K562 (cell line): ENCODE results near the gene SYNGR1. TPM values are rescaled to one million over a fixed set of nuclear protein-coding genes. Genes with fewer than 3 reads are reported as not detected.

ENCODE experiments used
- ATAC-seq: fragments of 200-7000 bp; cut with Tn5 transposase; 3 replicates; pipeline ENCODE4 v1.9.1; 2020; ENCODE audit warnings: moderate library complexity
- BruUV-seq: library from RNA; stranded (reverse); fragments of 400-500 nt; replicated peaks from 2 replicates; lab custom pipeline; 2021; lab: Mats Ljungman, UMichigan
- CTCF ChIA-PET: fragments of 300-600 bp; formaldehyde crosslinking; extraction: SDS; loops from one replicate; lab custom pipeline; 2021; ENCODE audit warnings: low intra/inter-chr PET ratio; lab: Yijun Ruan, JAX
- POLR2A ChIA-PET: fragments of 300-600, 350-650 bp; sonication (Branson Sonifier 250); formaldehyde crosslinking; extraction: SDS; loops from one replicate; lab custom pipeline; 2021; ENCODE audit warnings: antibody characterized with exemption, inconsistent platforms; lab: Yijun Ruan, JAX
- DNase-seq, 4 experiments: peaks; one replicate each; pipeline versions ENCODE4 v3.0.0 to v3.0.0-alpha.2; 2011 to 2018; ENCODE audit warnings: low spot score in 3 of 4, mixed read lengths in 3 of 4; ENCODE audit errors: extremely low read depth in 1 of 4
- FAIRE-seq: peaks from 2 replicates; lab custom pipeline; 2011; peaks lifted over from hg19 to GRCh38; lab: Jason Lieb, UNC
- H2AFZ ChIP-seq: 2 replicates; pipeline ENCODE4 v1.6.0; 2011; ENCODE audit warnings: low read depth, low read length, control low read depth, inconsistent platforms
- H3K27ac ChIP-seq: fragments of 200-600 bp; 3 replicates; pipeline ENCODE4 v1.8.0; 2011; ENCODE audit warnings: low read depth, mild to moderate bottlenecking, control low read depth, inconsistent platforms, low read length, moderate library complexity, mixed read lengths; ENCODE audit errors: extremely low read depth
- H3K27me3 ChIP-seq, 2 experiments: fragments of 300-600 bp in 1 of 2; 2 replicates in 1 of 2; 3 replicates in 1 of 2; pipeline versions ENCODE4 v1.6.0 to v1.8.0; 2011; ENCODE audit warnings: inconsistent platforms in 2 of 2, low read length in 2 of 2, mild to moderate bottlenecking in 1 of 2, mixed read lengths in 1 of 2, moderate library complexity in 1 of 2; ENCODE audit not compliant: control insufficient read depth in 2 of 2, insufficient read depth in 2 of 2
- H3K36me3 ChIP-seq: fragments of 300-600 bp; 3 replicates; pipeline ENCODE4 v1.8.0; 2011; ENCODE audit warnings: mild to moderate bottlenecking, low read length, inconsistent platforms; ENCODE audit not compliant: control insufficient read depth, insufficient read depth
- H3K4me1 ChIP-seq, 2 experiments: fragments of 200-600 bp in 1 of 2; replicated peaks in 1 of 2; 2 replicates in 1 of 2; 3 replicates in 1 of 2; pipeline versions ENCODE4 v1.5.1 to v1.8.0; 2011; ENCODE audit warnings: inconsistent platforms in 2 of 2, low read length in 2 of 2, mild to moderate bottlenecking in 1 of 2, mixed read lengths in 1 of 2, moderate library complexity in 1 of 2; ENCODE audit not compliant: control insufficient read depth in 2 of 2, insufficient read depth in 2 of 2
- H3K4me2 ChIP-seq: 2 replicates; pipeline ENCODE4 v1.6.1; 2011; ENCODE audit warnings: low read length, control low read depth, inconsistent platforms, mixed read lengths; ENCODE audit not compliant: insufficient read depth
- H3K4me3 ChIP-seq: fragments of 200-600 bp; sonication (generic), shearing (Covaris generic); 2 replicates; pipeline ENCODE4 v1.5.1; 2016; ENCODE audit warnings: control low read depth, inconsistent platforms
- H3K79me2 ChIP-seq: fragments of 200-600 bp; 3 replicates; pipeline ENCODE4 v1.8.0; 2011; ENCODE audit warnings: low read length, inconsistent platforms; ENCODE audit not compliant: control insufficient read depth, insufficient read depth
- H3K9ac ChIP-seq, 2 experiments: 2 replicates each; pipeline versions ENCODE4 v1.6.0 to v1.6.1; 2011; ENCODE audit warnings: low read depth in 2 of 2, low read length in 2 of 2, control low read depth in 1 of 2, inconsistent platforms in 1 of 2, mild to moderate bottlenecking in 1 of 2, mixed read lengths in 1 of 2; ENCODE audit not compliant: insufficient read depth in 1 of 2
- H3K9me1 ChIP-seq: one replicate; pipeline ENCODE4 v1.6.0; 2011; ENCODE audit warnings: inconsistent platforms, mild to moderate bottlenecking, low read length, moderate library complexity; ENCODE audit not compliant: control insufficient read depth, insufficient read depth
- H3K9me3 ChIP-seq: replicated peaks from 2 replicates; pipeline ENCODE4 v1.5.1; 2011; ENCODE audit warnings: low read depth, low read length, inconsistent platforms; ENCODE audit not compliant: control insufficient read depth, insufficient read depth
- H4K20me1 ChIP-seq: replicated peaks from 2 replicates; pipeline ENCODE4 v1.6.1; 2011; ENCODE audit warnings: low read length, inconsistent platforms, mixed read lengths; ENCODE audit not compliant: control insufficient read depth, insufficient read depth
- AFF4 ChIP-seq: sonication (generic); formaldehyde crosslinking; IDR thresholded peaks from 2 replicates; pipeline ENCODE4 v1.8.0; 2023; ENCODE audit warnings: mild to moderate bottlenecking, missing genetic modification reagents
- ARID1B ChIP-seq: fragments of 450-650 bp; IDR thresholded peaks from 2 replicates; pipeline ENCODE4 v1.6.1; 2016; ENCODE audit warnings: antibody characterized with exemption, mild to moderate bottlenecking, inconsistent platforms
- FOXM1 ChIP-seq, 2 experiments: fragments of 450-650 bp in 1 of 2; sonication (generic) in 1 of 2; formaldehyde crosslinking in 1 of 2; IDR thresholded peaks; 2 replicates each; pipeline versions ENCODE4 v1.6.1 to v1.9.0; 2017 to 2022; ENCODE audit warnings: low read depth in 2 of 2, mild to moderate bottlenecking in 2 of 2, missing genetic modification reagents in 1 of 2, moderate library complexity in 1 of 2
- POLR2A ChIP-seq: fragments of 450-650 bp; conservative IDR thresholded peaks from 2 replicates; pipeline ENCODE4 v1.6.1; 2016
- POLR2G ChIP-seq: fragments of 200-400 bp; formaldehyde crosslinking; IDR thresholded peaks from 2 replicates; pipeline ENCODE4 v1.6.1; 2017; ENCODE audit warnings: low read depth, mild to moderate bottlenecking, antibody characterized with exemption, low read length, moderate library complexity
- SMARCC2 ChIP-seq: fragments of 450-650 bp; IDR thresholded peaks from 2 replicates; pipeline ENCODE4 v1.6.1; 2017; ENCODE audit warnings: antibody characterized with exemption, moderate library complexity, mild to moderate bottlenecking, low read depth
- ZNF507 ChIP-seq: conservative IDR thresholded peaks from 2 replicates; pipeline ENCODE4 v1.6.1; 2017; ENCODE audit warnings: missing genetic modification characterization, missing compliant biosample characterization
- WGBS: fragments of 100-300 bp; shearing (Covaris generic); methylation state at CpG from one replicate; pipeline ENCODE4 v1.1.6; 2016; ENCODE audit warnings: low coverage, mixed read lengths; ENCODE audit not compliant: insufficient coverage; ENCODE audit errors: missing lambda C conversion rate; 5-methylcytosine and 5-hydroxymethylcytosine counted together
- in situ Hi-C: fragments of 300-500 bp; cut with MboI; formaldehyde crosslinking; loops from 4 replicates; pipeline ENCODE4 v1.15.0; 2018; ENCODE audit warnings: inconsistent platforms, mixed read lengths
- intact Hi-C: fragments of 100-400 bp; cut with micrococcal nuclease; formaldehyde crosslinking; loops from 2 replicates; pipeline ENCODE4 v1.14.2; 2022
- polyA plus RNA-seq, 8 experiments: library from polyadenylated mRNA; depleted of rRNA in 4 of 8; stranded (reverse) in 5 of 8; unstranded in 3 of 8; fragments of >200 nt; fragmentation: Nextera tagmentation in 2 of 8; fragmentation: Illumina TruSeq in 1 of 8; extraction: Ambion mirVana in 2 of 8; extraction: Trizol in 1 of 8; gene quantifications; 2 replicates each; pipeline versions ENCODE4 v1.2.1 to v1.2.3, GENCODE V29; 2011 to 2014; ENCODE audit warnings: inconsistent platforms in 1 of 8, missing spikeins in 1 of 8
- total RNA-seq, 7 experiments: library from RNA; depleted of rRNA in 6 of 7; stranded (reverse); fragments of >200 nt in 6 of 7; fragmentation: Illumina TruSeq in 2 of 7; extraction: Trizol in 2 of 7; gene quantifications; 2 replicates each; pipeline versions ENCODE4 v1.2.1 to v1.2.3, GENCODE V29; 2011 to 2021; ENCODE audit warnings: low replicate concordance in 1 of 7

Gene SYNGR1
- total and polyA plus RNA-seq, 9 of the 15 experiments (the other 6 are each of a cell fraction or from before 2014, with no cell fraction given): 1.8 to 15.9 (median 5.5) TPM

GRCh38 chr22:39313258-39314001 lies 36.4 kb upstream of the SYNGR1 start (continued):
- TF ChIP-seq FOXM1 (IDR thresholded peaks at IDR 0.05; ENCODE audit: low read depth) (no peak), FOXM1 (CRISPR knock-in tag; IDR thresholded peaks at IDR 0.05; ENCODE audit: low read depth) (peak; percentile 68; the same call in 1 of the 2 replicates), ARID1B (no peak), POLR2A (peak; percentile 37; the same call in 1 of the 2 replicates), POLR2G (peak; percentile 19; the same call in 1 of the 2 replicates)

- H4K20me1 ChIP-seq: peaks cover 76% of the 10 kb centered on the region
- peaks cover 3% of the 10 kb centered on the region for H3K9me1 ChIP-seq
- no peaks in the 10 kb centered on the region for H3K27me3 ChIP-seq
- H3K4me2 ChIP-seq: peak overlapping the region; percentile 99
- BruUV-seq: no TSS peak
- no peak overlapping the region for H2AFZ ChIP-seq
- H3K4me1 ChIP-seq: peaks cover 15 to 49% of the 10 kb centered on the region in 2 experiments; a peak in 4 of 5 replicates
- H3K36me3 ChIP-seq: peaks cover 72% of the 10 kb centered on the region
- peak overlapping the region; percentile 89 to 100; a peak in 3 of 4 replicates for H3K9ac ChIP-seq
- 89% methylated on average over 11 of the region's 14 CpGs for WGBS
- H3K79me2 ChIP-seq: peaks cover 57% of the 10 kb centered on the region
- FAIRE-seq: no peak
- no peaks in the 10 kb centered on the region for H3K9me3 ChIP-seq
- ChIA-PET CTCF (no interaction called here), POLR2A (interaction anchor here (0.6 to 7.1 kb wide), 11 partner anchors 13 to 187 kb away, joined by 3 to 136 read pairs (median 4); partner anchors contain the start of gene MIEF1)
- intact Hi-C loops: no loop called here
- ATAC-seq: no peak
- H3K4me3 ChIP-seq: peak overlapping the region; percentile 69; the same call in 1 of the 2 replicates
- no peak for DNase-seq
- in situ Hi-C loops: no loop called here
- H3K27ac ChIP-seq: no peak overlapping the region; the same call in 2 of the 3 replicates
- no peak for TF ChIP-seq ZNF507
- TF ChIP-seq SMARCC2: no peak
- TF ChIP-seq AFF4 (CRISPR knock-in tag): peak; percentile 58; the same call in 1 of the 2 replicates
Measured at GRCh38 chr22:39314251-39314971, 35.4 kb upstream of the SYNGR1 start.
